ENCODE data around the gene TNFRSF6B. TPM values are rescaled to one million over a fixed set of nuclear protein-coding genes. Genes with fewer than 3 reads are reported as not detected.

The TNFRSF6B gene
- total and polyA plus RNA-seq, 2 of the 4 experiments (the other 2 are of a cell fraction), result 1.3 to 11.0 TPM

DNA sequence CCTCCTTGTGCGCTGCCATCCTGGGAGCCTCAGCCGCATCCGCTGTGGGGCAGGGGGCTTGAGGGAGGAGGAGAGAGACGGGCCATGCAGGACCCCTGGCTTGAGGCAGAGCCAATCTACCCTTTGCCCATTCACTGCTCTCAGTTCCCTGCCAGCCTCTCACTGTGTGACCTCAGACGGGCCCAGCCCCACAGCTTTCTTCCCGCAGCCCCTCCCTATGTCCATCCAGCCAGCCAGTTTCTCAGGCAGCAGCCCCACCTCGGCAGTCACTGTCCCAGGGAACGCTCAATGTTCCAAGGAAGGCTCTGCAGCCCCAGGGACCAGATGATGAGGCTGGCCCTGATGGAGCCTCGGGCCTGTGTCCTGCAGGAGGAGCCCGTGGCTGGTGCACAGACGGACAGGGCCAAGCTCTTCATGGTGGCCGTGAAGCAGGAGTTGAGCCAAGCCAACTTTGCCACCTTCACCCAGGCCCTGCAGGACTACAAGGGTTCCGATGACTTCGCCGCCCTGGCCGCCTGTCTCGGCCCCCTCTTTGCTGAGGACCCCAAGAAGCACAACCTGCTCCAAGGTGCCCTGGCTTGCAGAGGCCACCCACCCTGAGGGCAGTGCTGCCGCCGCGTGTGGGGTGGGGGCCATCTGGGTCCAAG is 3.9 kb upstream of the TNFRSF6B start:
- Histone ChIP-seq H3K14ac (replicated peaks; ENCODE audit: low read depth, low read length) (no peak overlapping the region), H3K27ac (ENCODE audit: insufficient read depth, low read length) (no peak overlapping the region), H4K5ac (ENCODE audit: low read depth, low read length) (no peak overlapping the region), H3K4ac (ENCODE audit: low read depth, low read length) (no peak overlapping the region), H3K18ac (ENCODE audit: low read depth, low read length) (no peak overlapping the region), H3K9me1 (ENCODE audit: insufficient read depth, low read length) (no peaks in the 10 kb centered on the region), H3K79me1 (ENCODE audit: low read depth in 1 of 2, low read length in 2 of 2) (peaks cover 4 to 20% of the 10 kb centered on the region in 2 experiments; a peak in 3 of 4 replicates), H2BK20ac (ENCODE audit: low read depth, low read length) (no peak overlapping the region), H3K4me1 (ENCODE audit: control insufficient read depth, insufficient read depth, low read length) (0 out of 2 replicates have a peak, but pooled peaks cover 4% of the 10 kb centered on the region), H2AK5ac (ENCODE audit: low read depth, low read length) (no peak overlapping the region), H4K91ac (ENCODE audit: insufficient read depth, low read depth, low read length) (no peak overlapping the region), H3K27me3 (ENCODE audit: control insufficient read depth, insufficient read depth, low read length) (no peaks in the 10 kb centered on the region), H4K20me1 (ENCODE audit: insufficient read depth, low read length) (no peaks in the 10 kb centered on the region), H3K9ac (ENCODE audit: low read depth, low read length) (no peak overlapping the region), H3K36me3 (ENCODE audit: control insufficient read depth, insufficient read depth, low read length) (peaks cover 9% of the 10 kb centered on the region; the same call in 1 of the 2 replicates), H2AFZ (replicated peaks; ENCODE audit: low read length, poor library complexity) (no peak overlapping the region), H4K8ac (ENCODE audit: low read depth in 2 of 2, low read length in 2 of 2) (no peak overlapping the region), H3K56ac (ENCODE audit: extremely low read depth, insufficient read depth, low read length) (no peak overlapping the region), H2BK120ac (ENCODE audit: low read depth, low read length) (no peak overlapping the region), H2BK15ac (ENCODE audit: low read depth, low read length) (no peak overlapping the region), H3K23ac (ENCODE audit: low read depth, low read length) (no peak overlapping the region), H3K4me2 (ENCODE audit: low read depth, low read length) (no peak overlapping the region), H3K4me3 (ENCODE audit: insufficient read depth, low read depth, low read length) (no peak overlapping the region), H3K9me3 (ENCODE audit: control insufficient read depth, insufficient read depth, low read length) (no peaks in the 10 kb centered on the region), H2BK5ac (ENCODE audit: low read depth, low read length, poor library complexity, severe bottlenecking) (no peak overlapping the region), H2AK9ac (replicated peaks; ENCODE audit: low read depth, low read length, poor library complexity) (peak overlapping the region; percentile 68)
- dilution Hi-C loops (cut with HindIII; ENCODE audit: low sequenced_read_pairs, unreplicated experiment) (no loop called here), in situ Hi-C loops (cut with MboI; ENCODE audit: low sequenced_read_pairs) (no loop called here), intact Hi-C loops (cut with micrococcal nuclease) (no loop called here)
- ChIA-PET CTCF (no interaction called here), POLR2A (ENCODE audit: unreplicated experiment) (no interaction called here)
- WGBS, 2 experiments (ENCODE audit: extremely low coverage in 2 of 2, insufficient read length in 1 of 2), result 72% methylated on average over 10 of the region's 20 CpGs; no CpG with 5 or more reads in 1 of the 2 experiments
- DNase-seq, result no peak
- BruUV-seq (replicated peaks), result no TSS peak
- TF ChIP-seq RFX5 (IDR thresholded peaks at IDR 0.05; ENCODE audit: low read depth, low read length) (no peak), POLR2A (IDR thresholded peaks at IDR 0.05; ENCODE audit: low read depth, low read length) (no peak), MAFK (IDR thresholded peaks at IDR 0.05; ENCODE audit: low read depth, low read length) (no peak), CHD1 (IDR thresholded peaks at IDR 0.05; ENCODE audit: low read depth, low read length) (no peak)
- ATAC-seq (ENCODE audit: low read depth), result peak; percentile 16; the same call in 1 of the 2 replicates
